SW 1271 (cell line): Measurements from ENCODE around the gene ST6GALNAC5.
A peak's percentile ranks its signal among the peaks of the same experiment; 100 is the strongest.

Source experiments
- DNase-seq, 2 experiments: peaks; one replicate each; lab custom pipeline; 2025; lab: John Stamatoyannopoulos, UW

ST6GALNAC5 gene

GRCh38 chr1:77014073-77014788 is 147.0 kb downstream of the ST6GALNAC5 start:
- no peak for DNase-seq

GRCh38 chr1:77015748-77016341 is 148.6 kb downstream of the ST6GALNAC5 start:
- no peak for DNase-seq

- no peak for DNase-seq
Measured at GRCh38 chr1:77016386-77016985, 149.2 kb downstream of the ST6GALNAC5 start.

- no peak for DNase-seq
Measured at GRCh38 chr1:77018311-77018710, 151.0 kb downstream of the ST6GALNAC5 start.

- DNase-seq, result no peak
Measured at GRCh38 chr1:77018761-77019160, 151.5 kb downstream of the ST6GALNAC5 start.

GRCh38 chr1:77021732-77022131 is 154.5 kb downstream of the ST6GALNAC5 start:
- no peak for DNase-seq

- DNase-seq, result no peak
Measured at GRCh38 chr1:77024500-77024899, 157.2 kb downstream of the ST6GALNAC5 start.

GRCh38 chr1:77025599-77025998 is 158.3 kb downstream of the ST6GALNAC5 start:
- DNase-seq, result no peak

GRCh38 chr1:77026135-77026534 is 158.9 kb downstream of the ST6GALNAC5 start:
- no peak for DNase-seq

- DNase-seq, result no peak
Measured at GRCh38 chr1:77026640-77027039, 159.4 kb downstream of the ST6GALNAC5 start.

GRCh38 chr1:77027847-77028246 is 160.6 kb downstream of the ST6GALNAC5 start:
- no peak for DNase-seq

GRCh38 chr1:77030401-77031105 is 163.3 kb downstream of the ST6GALNAC5 start:
- DNase-seq, result no peak

- DNase-seq, result no peak
Measured at GRCh38 chr1:77031106-77031662, 163.9 kb downstream of the ST6GALNAC5 start.

GRCh38 chr1:77036560-77036959 is 169.3 kb downstream of the ST6GALNAC5 start:
- no peak for DNase-seq

GRCh38 chr1:77037038-77037437 is 169.8 kb downstream of the ST6GALNAC5 start:
- no peak for DNase-seq

GRCh38 chr1:77038000-77038399 is 170.7 kb downstream of the ST6GALNAC5 start:
- DNase-seq, result no peak

GRCh38 chr1:77039111-77039510 is 171.8 kb downstream of the ST6GALNAC5 start:
- DNase-seq, result no peak

GRCh38 chr1:77039739-77040138 is 172.5 kb downstream of the ST6GALNAC5 start:
- peak; percentile 8 to 13 for DNase-seq

GRCh38 chr1:77040826-77041225 is 173.5 kb downstream of the ST6GALNAC5 start:
- no peak for DNase-seq

- DNase-seq, result no peak
Measured at GRCh38 chr1:77044133-77044849, 177.0 kb downstream of the ST6GALNAC5 start.

GRCh38 chr1:77047575-77047974 is 180.3 kb downstream of the ST6GALNAC5 start:
- DNase-seq, result no peak
